ENCODE measurements around the gene ZFYVE9.

GRCh38 chr1:52352690-52353089 is 210.8 kb downstream of the ZFYVE9 start:
- TF ChIP-seq CTCF (IDR thresholded peaks at IDR 0.05) = no peak
- TF ChIP-seq POLR2A (IDR thresholded peaks at IDR 0.05) = no peak

All from adrenal gland (tissue), 5 donors.